ENCODE results near the gene TNS1.

The TNS1 gene

GRCh38 chr2:217886720-217887309, 116.0 kb downstream of the TNS1 start:
- TF ChIP-seq CTCF (IDR thresholded peaks at IDR 0.05; ENCODE audit: low read depth, low read length): peak; percentile 85
- H3K27me3 ChIP-seq: no peaks in the 10 kb centered on the region
- peaks cover 11% of the 10 kb centered on the region for H3K4me1 ChIP-seq
- peaks cover 48% of the 10 kb centered on the region for H3K36me3 ChIP-seq
- H3K4me3 ChIP-seq (ENCODE audit: low read depth, low read length): no peak overlapping the region
- no peaks in the 10 kb centered on the region for H3K9me3 ChIP-seq
- DNase-seq: peak; percentile 79

GRCh38 chr2:217886091-217886490, 116.7 kb downstream of the TNS1 start:
- Histone ChIP-seq H3K27me3 (no peaks in the 10 kb centered on the region), H3K4me1 (peaks cover 11% of the 10 kb centered on the region), H3K4me3 (ENCODE audit: low read depth, low read length) (no peak overlapping the region), H3K9me3 (no peaks in the 10 kb centered on the region), H3K36me3 (peaks cover 48% of the 10 kb centered on the region)
- no peak for DNase-seq
- no peak for TF ChIP-seq CTCF (IDR thresholded peaks at IDR 0.05; ENCODE audit: low read depth, low read length)

- Histone ChIP-seq H3K36me3 (peaks cover 46% of the 10 kb centered on the region), H3K27me3 (no peaks in the 10 kb centered on the region), H3K4me1 (peaks cover 11% of the 10 kb centered on the region), H3K9me3 (no peaks in the 10 kb centered on the region), H3K4me3 (ENCODE audit: low read depth, low read length) (no peak overlapping the region)
- no peak for TF ChIP-seq CTCF (IDR thresholded peaks at IDR 0.05; ENCODE audit: low read depth, low read length)
- DNase-seq: no peak
These were observed 117.8 kb downstream of the TNS1 start for GRCh38 chr2:217884985-217885384.

GRCh38 chr2:217880891-217881290, 121.9 kb downstream of the TNS1 start:
- DNase-seq: no peak
- TF ChIP-seq CTCF (IDR thresholded peaks at IDR 0.05; ENCODE audit: low read depth, low read length): no peak
- no peaks in the 10 kb centered on the region for H3K9me3 ChIP-seq
- no peak overlapping the region for H3K4me3 ChIP-seq (ENCODE audit: low read depth, low read length)
- no peaks in the 10 kb centered on the region for H3K27me3 ChIP-seq
- H3K36me3 ChIP-seq: peaks cover 46% of the 10 kb centered on the region
- H3K4me1 ChIP-seq: peaks cover 9% of the 10 kb centered on the region

GRCh38 chr2:217880287-217880889, 122.4 kb downstream of the TNS1 start:
- no peak for DNase-seq
- Histone ChIP-seq H3K9me3 (no peaks in the 10 kb centered on the region), H3K27me3 (no peaks in the 10 kb centered on the region), H3K36me3 (peaks cover 41% of the 10 kb centered on the region), H3K4me1 (peaks cover 9% of the 10 kb centered on the region), H3K4me3 (ENCODE audit: low read depth, low read length) (no peak overlapping the region)
- TF ChIP-seq CTCF (IDR thresholded peaks at IDR 0.05; ENCODE audit: low read depth, low read length): no peak

- DNase-seq: no peak
- H3K4me1 ChIP-seq: peaks cover 9% of the 10 kb centered on the region
- no peaks in the 10 kb centered on the region for H3K27me3 ChIP-seq
- H3K36me3 ChIP-seq: peaks cover 31% of the 10 kb centered on the region
- no peak overlapping the region for H3K4me3 ChIP-seq (ENCODE audit: low read depth, low read length)
- no peaks in the 10 kb centered on the region for H3K9me3 ChIP-seq
- no peak for TF ChIP-seq CTCF (IDR thresholded peaks at IDR 0.05; ENCODE audit: low read depth, low read length)
These were observed 123.7 kb downstream of the TNS1 start for GRCh38 chr2:217878915-217879590.

Data from BE2C (cell line).